PFSK-1 (cell line): ENCODE measurements around the gene CTTNBP2NL.

Experiments
- POLR2AphosphoS5 ChIP-seq: IDR thresholded peaks from 2 replicates; pipeline ENCODE4 v1.6.1; 2012; ENCODE audit warnings: low read depth, mild to moderate bottlenecking, control low read depth, low read length, moderate library complexity
- TAF1 ChIP-seq: IDR thresholded peaks from 2 replicates; pipeline ENCODE4 v1.6.1; 2012; ENCODE audit warnings: low read length, control low read depth, borderline replicate concordance; ENCODE audit not compliant: insufficient read depth

GRCh38 chr1:112472142-112472541, 76.1 kb downstream of the CTTNBP2NL start:
- no peak for TF ChIP-seq TAF1
- no peak for TF ChIP-seq POLR2AphosphoS5
